T-helper 17 cell (primary cell): Measurements from ENCODE around the gene OPHN1. TPM values are rescaled to one million over a fixed set of nuclear protein-coding genes. Genes with fewer than 3 reads are reported as not detected.
"Not testable (repeated sequence)": the region's sequence is repeated elsewhere in the genome, so short reads cannot be mapped to it uniquely, and the experiment has no call there.

Experiments
- ATAC-seq: fragments of 150-1000 bp; cut with Tn5 transposase; 2 replicates; pipeline ENCODE4 v1.10.0; 2021; ENCODE audit warnings: mild to moderate bottlenecking, moderate library complexity
- DNase-seq, 3 donors: peaks; one replicate each; pipeline versions ENCODE4 v3.0.0 to v3.0.0-alpha.2; 2020 to 2021
- H3K9me3 ChIP-seq: one replicate; pipeline ENCODE4 v1.7.0; 2013; ENCODE audit warnings: low read length, mild to moderate bottlenecking; ENCODE audit not compliant: control insufficient read depth, poor library complexity, severe bottlenecking
- H3K27ac Mint-ChIP-seq: one replicate; pipeline ENCODE4 v1.8.0; 2022; ENCODE audit warnings: mild to moderate bottlenecking, moderate library complexity, mixed read lengths
- H3K27me3 Mint-ChIP-seq: one replicate; pipeline ENCODE4 v1.8.0; 2022; ENCODE audit warnings: mixed read lengths
- H3K36me3 Mint-ChIP-seq: one replicate; pipeline ENCODE4 v1.8.0; 2022; ENCODE audit warnings: low read depth, mixed read lengths
- H3K4me1 Mint-ChIP-seq: one replicate; pipeline ENCODE4 v1.8.0; 2022; ENCODE audit warnings: mild to moderate bottlenecking, mixed read lengths
- H3K4me3 Mint-ChIP-seq: one replicate; pipeline ENCODE4 v1.8.0; 2022; ENCODE audit warnings: mild to moderate bottlenecking, moderate library complexity, mixed read lengths
- total RNA-seq, 4 donors: library from RNA in 2 of 4; stranded (reverse) in 2 of 4; gene quantifications; one replicate each; pipeline ENCODE4 v1.2.3 and lab custom pipeline; 2022 to 2026

The OPHN1 gene
- total RNA-seq, 2 donors from 2014 or later = 0.37 to 1.4 TPM

DNA sequence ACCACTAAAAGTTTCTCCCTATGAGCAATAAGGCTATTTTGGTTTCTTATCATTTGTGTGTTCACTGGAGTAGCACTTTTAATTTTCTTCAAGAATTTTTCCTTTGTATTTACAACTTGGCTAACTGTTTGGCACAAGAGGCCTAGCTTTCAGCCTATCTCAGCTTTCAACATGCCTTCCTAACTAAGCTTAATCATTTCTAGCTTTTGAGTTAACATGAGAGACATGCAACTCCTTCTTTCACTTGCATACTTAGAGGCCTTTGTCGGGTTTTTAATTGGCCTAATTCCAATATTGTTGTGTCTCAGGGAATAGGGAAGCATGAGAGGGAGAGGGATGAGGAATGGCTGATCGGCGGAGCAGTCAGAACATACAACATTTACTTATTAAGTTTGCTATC is 349.8 kb downstream of the OPHN1 start:
- H3K36me3 Mint-ChIP-seq = no peaks in the 10 kb centered on the region
- H3K4me3 Mint-ChIP-seq = no peak overlapping the region
- no peaks in the 10 kb centered on the region for H3K4me1 Mint-ChIP-seq
- ATAC-seq (no peak), DNase-seq (no peak)
- no peak overlapping the region for H3K27ac Mint-ChIP-seq
- H3K9me3 ChIP-seq = no peaks in the 10 kb centered on the region
- H3K27me3 Mint-ChIP-seq = no peaks in the 10 kb centered on the region

DNA sequence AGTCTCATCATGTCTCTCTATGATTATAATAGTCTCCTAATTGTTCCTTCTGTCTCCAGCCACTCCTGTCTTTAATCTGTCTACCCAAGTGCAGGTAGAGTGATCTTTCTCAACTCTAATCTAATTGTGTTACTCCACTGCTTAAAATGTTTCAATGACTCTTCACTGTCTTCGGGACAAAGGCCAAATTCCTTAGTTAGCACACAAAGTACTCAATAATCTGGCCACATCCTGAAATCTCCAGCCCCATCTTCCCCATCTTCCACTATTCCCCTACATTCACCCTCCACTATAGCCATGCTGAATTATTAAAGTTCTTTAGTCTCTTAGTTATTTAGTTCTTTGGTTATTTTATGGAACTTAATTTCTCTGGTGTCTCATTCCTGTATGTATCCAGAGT is 353.3 kb downstream of the OPHN1 start:
- no peak for DNase-seq
- no peaks in the 10 kb centered on the region for H3K27me3 Mint-ChIP-seq
- no peaks in the 10 kb centered on the region for H3K9me3 ChIP-seq
- no peaks in the 10 kb centered on the region for H3K4me1 Mint-ChIP-seq
- no peak for ATAC-seq
- no peak overlapping the region for H3K4me3 Mint-ChIP-seq
- H3K27ac Mint-ChIP-seq = no peak overlapping the region
- H3K36me3 Mint-ChIP-seq = no peaks in the 10 kb centered on the region

DNA sequence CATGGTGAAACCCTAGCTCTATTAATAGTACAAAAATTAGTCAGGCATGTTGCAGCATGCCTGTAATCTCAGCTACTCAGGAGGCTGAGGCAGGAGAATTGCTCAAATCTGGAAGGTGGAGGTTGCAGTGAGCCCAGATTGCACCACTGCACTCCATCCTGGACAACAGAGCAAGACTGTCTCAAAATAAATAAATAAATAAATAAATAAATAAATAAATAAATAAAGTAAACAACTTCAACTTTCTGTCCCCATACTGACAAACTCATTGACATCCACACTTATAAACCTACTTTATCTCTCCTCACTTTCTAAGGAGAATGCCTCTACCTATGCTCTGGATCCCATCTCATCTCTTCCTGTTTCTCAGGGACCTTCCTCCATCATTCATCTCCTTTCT is 354.5 kb downstream of the OPHN1 start:
- H3K27ac Mint-ChIP-seq, H3K9me3 ChIP-seq, H3K4me1 Mint-ChIP-seq, H3K4me3 Mint-ChIP-seq, H3K36me3 Mint-ChIP-seq, ATAC-seq, DNase-seq, H3K27me3 Mint-ChIP-seq: not testable (repeated sequence)

DNA sequence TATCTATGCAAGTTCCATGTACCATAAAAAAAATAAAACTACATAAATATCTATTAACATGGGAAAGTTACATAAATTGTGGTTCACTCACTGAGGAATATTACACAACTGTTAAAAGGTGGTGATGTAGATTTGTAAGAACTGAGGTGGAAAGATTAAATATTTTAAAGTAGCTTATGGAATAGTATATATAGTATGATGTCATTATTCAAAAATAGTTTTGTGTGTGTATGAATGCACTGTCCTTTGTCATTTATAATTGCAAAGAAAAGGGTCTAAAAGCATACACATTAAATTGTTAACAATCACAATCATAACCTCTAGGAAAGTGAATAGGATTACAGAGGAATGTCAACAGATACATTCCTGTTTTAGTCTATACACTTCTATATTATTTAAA is 355.9 kb downstream of the OPHN1 start:
- Mint-ChIP-seq H3K27ac (no peak overlapping the region), H3K27me3 (no peaks in the 10 kb centered on the region), H3K36me3 (no peaks in the 10 kb centered on the region), H3K4me3 (no peak overlapping the region), H3K4me1 (no peaks in the 10 kb centered on the region)
- no peak for ATAC-seq
- DNase-seq = no peak
- no peaks in the 10 kb centered on the region for H3K9me3 ChIP-seq

DNA sequence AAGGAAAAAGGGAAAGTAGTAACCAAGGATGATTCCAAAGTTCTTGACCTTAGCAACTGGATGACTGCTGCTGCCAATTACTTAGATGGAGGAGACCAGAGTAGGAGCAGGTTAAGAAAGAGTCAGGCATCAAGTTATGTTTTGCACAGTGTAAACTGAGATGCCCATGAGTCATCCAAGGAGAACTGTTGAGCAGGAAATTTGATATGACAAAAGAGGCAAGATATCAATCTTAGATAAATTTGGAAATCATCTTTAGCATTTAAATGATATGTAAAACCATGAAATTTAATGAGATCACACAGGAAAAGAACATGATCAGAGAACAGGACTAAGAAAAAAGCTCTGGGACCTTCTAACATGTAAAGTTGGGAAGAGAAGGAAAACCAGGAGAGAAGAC is 361.3 kb downstream of the OPHN1 start:
- Mint-ChIP-seq H3K4me3 (no peak overlapping the region), H3K36me3 (no peaks in the 10 kb centered on the region), H3K27me3 (no peaks in the 10 kb centered on the region), H3K4me1 (no peaks in the 10 kb centered on the region), H3K27ac (no peak overlapping the region)
- ATAC-seq (no peak), DNase-seq (no peak)
- H3K9me3 ChIP-seq = no peaks in the 10 kb centered on the region

DNA sequence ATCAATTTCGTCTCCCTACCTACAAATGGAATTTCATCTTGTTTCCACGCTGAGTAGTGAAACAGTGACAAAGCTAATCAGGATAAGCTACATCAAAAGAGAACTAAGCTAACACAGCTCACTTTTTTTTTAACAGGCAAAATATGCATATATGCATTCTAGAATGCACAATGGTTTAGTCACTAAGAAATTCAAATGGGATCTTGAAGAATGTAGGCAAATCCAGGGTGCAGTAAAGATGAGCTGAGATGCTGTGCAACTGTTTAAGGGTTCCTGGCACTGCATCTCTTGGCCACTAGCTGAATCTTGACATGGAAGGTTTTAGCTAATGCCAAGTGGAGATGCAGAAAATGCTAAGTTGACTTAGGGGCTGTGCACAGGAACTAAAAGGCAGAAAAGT is 363.2 kb downstream of the OPHN1 start:
- not testable (repeated sequence) for H3K4me3 Mint-ChIP-seq, H3K36me3 Mint-ChIP-seq, H3K27me3 Mint-ChIP-seq, H3K9me3 ChIP-seq, ATAC-seq, H3K4me1 Mint-ChIP-seq, DNase-seq, H3K27ac Mint-ChIP-seq

DNA sequence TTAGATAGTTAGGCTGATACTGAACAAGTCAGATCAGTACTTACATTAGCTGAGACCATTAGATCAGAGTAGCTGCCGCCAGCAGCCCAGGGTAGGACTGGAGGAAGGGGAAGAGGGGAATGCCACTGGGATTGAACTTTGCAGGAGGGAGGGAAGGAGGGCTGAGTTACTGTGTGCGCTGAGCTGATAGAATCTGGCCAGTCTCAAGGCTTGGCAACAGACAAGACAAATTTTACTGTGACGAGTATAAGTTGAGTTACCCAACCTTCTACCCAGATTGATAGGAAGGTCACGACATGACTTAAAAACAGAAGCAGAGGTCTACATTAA is 372.1 kb downstream of the OPHN1 start:
- Mint-ChIP-seq H3K4me3 (no peak overlapping the region), H3K4me1 (no peaks in the 10 kb centered on the region), H3K27ac (no peak overlapping the region), H3K36me3 (no peaks in the 10 kb centered on the region), H3K27me3 (no peaks in the 10 kb centered on the region)
- ATAC-seq = no peak
- H3K9me3 ChIP-seq = no peaks in the 10 kb centered on the region
- DNase-seq = no peak

DNA sequence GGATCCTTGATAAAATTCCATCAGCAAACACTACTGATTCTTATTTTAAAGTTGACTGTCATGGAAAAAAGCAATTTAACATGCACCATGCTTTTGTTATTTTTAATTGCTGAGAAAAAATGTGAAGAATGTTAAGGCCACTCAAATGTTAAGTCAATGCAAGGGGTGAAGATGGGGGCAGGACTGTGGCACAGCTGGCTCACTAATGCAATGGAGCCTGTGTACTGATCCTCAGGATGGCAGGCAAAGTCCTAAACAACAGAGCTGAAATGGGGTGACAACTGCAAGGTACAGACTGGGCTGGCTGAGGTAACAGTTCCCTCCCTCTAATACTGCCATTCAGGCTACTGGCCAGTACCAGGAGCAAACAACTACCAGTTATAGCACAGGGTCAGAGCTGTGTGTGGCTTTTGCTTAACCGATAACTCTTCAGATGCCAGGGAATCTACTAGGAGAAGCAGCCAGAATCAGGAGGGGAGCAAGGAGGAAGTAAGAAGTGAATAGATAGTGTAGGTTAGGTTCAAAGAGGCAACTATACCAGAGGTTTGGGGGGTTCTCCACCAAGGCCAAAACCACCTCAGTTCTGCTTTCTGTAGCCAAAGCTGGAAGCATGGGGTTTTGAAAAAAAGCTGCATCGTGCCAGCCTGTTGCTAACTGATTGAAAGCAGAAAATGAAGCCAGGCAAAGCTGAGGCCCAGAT is 372.6 kb downstream of the OPHN1 start:
- Mint-ChIP-seq H3K27me3 (no peaks in the 10 kb centered on the region), H3K4me3 (no peak overlapping the region)

DNA sequence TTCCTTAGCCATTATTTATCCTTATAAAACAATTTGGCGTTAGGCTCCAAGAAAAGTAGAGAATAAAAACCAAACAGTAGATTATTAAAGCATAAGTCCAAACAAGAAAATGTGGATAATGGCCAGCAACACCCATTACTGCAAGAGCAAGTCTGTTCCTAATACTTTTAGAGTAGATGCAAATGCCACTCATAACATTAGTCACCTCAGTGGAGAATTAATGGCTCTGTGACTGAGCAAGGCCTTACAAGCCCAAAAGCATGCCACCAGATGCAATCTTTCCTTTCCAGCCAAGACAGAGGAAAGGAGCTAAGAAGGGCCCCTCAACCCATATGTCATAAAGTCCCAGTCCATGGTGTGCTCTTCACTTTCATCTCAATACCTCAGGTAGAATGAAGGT is 373.8 kb downstream of the OPHN1 start:
- Mint-ChIP-seq H3K4me3 (no peak overlapping the region), H3K27me3 (no peaks in the 10 kb centered on the region), H3K4me1 (no peaks in the 10 kb centered on the region), H3K27ac (no peak overlapping the region), H3K36me3 (no peaks in the 10 kb centered on the region)
- ATAC-seq (no peak), DNase-seq (no peak)
- H3K9me3 ChIP-seq = no peaks in the 10 kb centered on the region

More for the DNA sequence above, 372.6 kb downstream of the OPHN1 start:
- no peak for DNase-seq
- ATAC-seq = no peak
- no peaks in the 10 kb centered on the region for H3K4me1 Mint-ChIP-seq
- H3K9me3 ChIP-seq = no peaks in the 10 kb centered on the region
- H3K27ac Mint-ChIP-seq = no peak overlapping the region
- H3K36me3 Mint-ChIP-seq = no peaks in the 10 kb centered on the region

DNA sequence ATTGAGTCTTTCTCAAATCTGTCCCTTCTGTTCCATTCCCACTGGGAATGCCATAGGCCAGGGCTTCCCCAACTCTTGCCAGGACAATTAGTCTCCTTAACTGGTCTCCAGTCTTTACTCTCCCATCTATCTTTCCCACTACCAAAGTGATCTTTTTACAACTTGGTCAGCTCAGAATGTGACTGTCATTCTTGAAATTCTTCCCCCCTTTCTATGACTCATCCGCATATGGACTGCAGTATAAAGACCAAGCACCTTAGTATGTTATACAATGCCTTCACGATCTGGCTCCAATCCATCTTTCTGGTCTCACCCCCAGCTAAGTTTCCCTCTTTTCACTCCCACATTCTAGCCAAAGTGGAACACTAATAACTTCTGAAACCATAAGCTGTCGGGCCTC is 383.8 kb downstream of the OPHN1 start:
- peaks cover 3% of the 10 kb centered on the region for H3K36me3 Mint-ChIP-seq
- DNase-seq (no peak), ATAC-seq (no peak)
- no peak overlapping the region for H3K27ac Mint-ChIP-seq
- H3K4me1 Mint-ChIP-seq = no peaks in the 10 kb centered on the region
- H3K9me3 ChIP-seq = no peaks in the 10 kb centered on the region
- no peak overlapping the region for H3K4me3 Mint-ChIP-seq
- H3K27me3 Mint-ChIP-seq = no peaks in the 10 kb centered on the region

DNA sequence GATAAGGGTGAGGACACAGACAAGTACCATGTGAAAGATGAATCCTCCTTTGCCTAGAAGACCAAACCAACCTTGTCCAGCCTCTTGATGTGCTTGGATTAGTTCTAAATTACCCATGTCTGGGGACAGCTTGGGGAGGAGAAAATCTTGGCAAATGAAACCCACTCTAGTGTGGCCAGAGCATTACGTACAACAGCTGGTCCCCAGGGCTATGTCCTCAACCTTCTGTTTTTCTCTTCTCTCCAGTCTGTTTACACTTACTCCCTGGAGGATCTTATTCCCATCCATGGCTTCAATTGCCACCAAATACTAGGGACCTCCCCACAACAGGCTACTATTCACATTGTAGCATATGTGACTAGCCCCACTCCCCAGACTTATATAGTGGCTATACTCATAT is 384.5 kb downstream of the OPHN1 start:
- H3K9me3 ChIP-seq = no peaks in the 10 kb centered on the region
- Mint-ChIP-seq H3K4me1 (no peaks in the 10 kb centered on the region), H3K36me3 (peaks cover 3% of the 10 kb centered on the region), H3K27ac (no peak overlapping the region), H3K27me3 (no peaks in the 10 kb centered on the region), H3K4me3 (no peak overlapping the region)
- ATAC-seq = no peak
- DNase-seq = no peak

DNA sequence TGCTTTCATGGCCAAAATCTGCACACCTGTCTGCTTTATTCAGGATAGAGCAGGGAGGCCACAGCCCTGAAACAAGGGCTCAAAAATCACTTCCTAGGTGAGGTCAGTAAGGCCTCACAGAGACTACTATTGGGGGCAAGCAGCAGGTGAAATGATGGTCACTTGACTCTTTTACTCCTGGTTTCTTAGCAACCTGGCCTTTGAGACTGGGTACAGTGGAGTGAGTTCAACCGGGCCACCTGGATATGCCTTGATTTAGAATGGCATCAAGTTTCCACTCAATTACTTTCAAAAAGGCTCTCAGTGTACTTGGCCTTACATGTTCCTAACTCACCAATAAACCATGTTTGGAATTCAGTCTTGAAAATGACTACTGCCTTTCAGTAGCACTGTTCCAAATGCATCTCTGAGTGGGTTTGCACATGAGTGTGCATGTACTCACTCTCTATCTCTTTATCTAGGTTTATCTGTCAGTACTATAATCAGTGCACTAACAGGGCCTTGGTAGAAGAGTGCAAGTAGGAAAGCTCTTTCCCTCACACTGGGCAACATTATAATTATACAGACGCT is 388.2 kb downstream of the OPHN1 start:
- Mint-ChIP-seq H3K27me3 (no peaks in the 10 kb centered on the region), H3K4me3 (no peak overlapping the region), H3K27ac (no peak overlapping the region), H3K36me3 (no peaks in the 10 kb centered on the region), H3K4me1 (no peaks in the 10 kb centered on the region)
- H3K9me3 ChIP-seq = no peaks in the 10 kb centered on the region
- ATAC-seq (no peak), DNase-seq (no peak)

DNA sequence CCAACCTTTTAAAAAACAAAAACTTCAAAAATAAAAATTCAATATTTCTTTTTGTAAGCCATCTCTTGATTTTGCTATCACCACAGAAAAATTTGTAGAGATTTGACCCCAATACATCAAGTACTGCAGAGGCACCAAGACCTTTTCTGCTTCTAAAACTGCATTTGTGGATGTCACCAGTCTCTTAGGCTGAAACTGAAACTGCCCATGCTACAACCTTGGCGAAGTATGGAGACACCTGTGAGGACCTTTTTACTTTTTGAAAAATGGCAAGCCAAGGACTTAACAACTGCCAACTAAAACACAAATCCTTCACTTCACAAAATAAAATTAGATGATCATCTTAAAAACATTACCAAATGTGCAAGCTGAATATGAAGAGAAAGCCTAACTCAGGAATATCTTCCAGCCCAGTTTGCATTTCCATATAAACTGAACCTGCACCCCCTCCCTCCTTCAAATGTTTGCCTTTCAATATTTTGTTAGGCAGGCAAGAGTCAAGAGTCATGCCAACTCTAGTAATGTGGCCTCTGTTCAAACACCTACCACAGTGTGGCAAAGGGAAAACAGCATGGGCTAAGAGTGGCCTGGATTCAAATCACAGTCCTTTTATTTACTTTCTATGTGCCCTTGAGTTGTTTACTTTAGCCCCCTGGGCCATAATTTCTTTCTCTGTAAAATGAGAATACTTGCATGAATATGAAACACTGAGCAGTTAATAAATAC is 389.4 kb downstream of the OPHN1 start:
- no peaks in the 10 kb centered on the region for H3K36me3 Mint-ChIP-seq
- no peak overlapping the region for H3K27ac Mint-ChIP-seq
- ATAC-seq = no peak
- no peak overlapping the region for H3K4me3 Mint-ChIP-seq
- no peak for DNase-seq
- H3K4me1 Mint-ChIP-seq = no peaks in the 10 kb centered on the region
- H3K9me3 ChIP-seq = no peaks in the 10 kb centered on the region
- no peaks in the 10 kb centered on the region for H3K27me3 Mint-ChIP-seq

DNA sequence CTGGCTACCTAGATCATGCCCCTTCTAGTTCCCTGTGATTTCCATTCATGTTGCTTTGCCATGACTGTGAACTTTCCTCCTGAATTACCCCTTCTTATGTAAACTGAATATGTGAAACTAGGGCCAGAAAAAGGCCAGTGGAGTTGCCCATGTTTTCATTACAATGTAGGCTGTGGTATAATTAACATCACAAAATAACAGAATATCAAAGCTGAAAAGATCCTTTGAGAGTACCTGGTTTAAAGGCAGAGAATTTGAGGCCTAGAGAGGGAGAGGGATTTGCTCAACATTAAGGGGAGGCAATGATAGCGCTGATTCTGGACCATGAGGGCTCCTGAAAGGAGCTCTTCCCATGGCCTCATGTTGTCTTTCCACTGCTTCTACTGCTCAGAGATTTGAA is 392.2 kb downstream of the OPHN1 start:
- DNase-seq = no peak
- ATAC-seq = no peak
- Mint-ChIP-seq H3K4me3 (no peak overlapping the region), H3K4me1 (no peaks in the 10 kb centered on the region), H3K27me3 (no peaks in the 10 kb centered on the region), H3K27ac (no peak overlapping the region), H3K36me3 (no peaks in the 10 kb centered on the region)
- no peaks in the 10 kb centered on the region for H3K9me3 ChIP-seq
